Calu3 (cell line): Measurements from ENCODE around the gene CCKAR. TPM values are rescaled to one million over a fixed set of nuclear protein-coding genes. Genes with fewer than 3 reads are reported as not detected.

Experiments used
- BruUV-seq: library from RNA; stranded (reverse); fragments of 400-500 nt; replicated peaks from 2 replicates; lab custom pipeline; 2021; lab: Mats Ljungman, UMichigan
- CTCF ChIA-PET: fragments of 300-600 bp; sonication (Branson Sonifier 250); formaldehyde crosslinking; loops from one replicate; lab custom pipeline; 2022; ENCODE audit warnings: antibody characterized with exemption; lab: Charles Lee
- DNase-seq: peaks from one replicate; pipeline ENCODE4 v3.0.0; 2022
- H3K27ac Mint-ChIP-seq: one replicate; pipeline ENCODE4 v1.8.0; 2022; ENCODE audit warnings: mixed read lengths; ENCODE audit not compliant: unreplicated experiment
- H3K27me3 Mint-ChIP-seq: one replicate; pipeline ENCODE4 v1.8.0; 2022; ENCODE audit warnings: mixed read lengths; ENCODE audit not compliant: unreplicated experiment
- H3K36me3 Mint-ChIP-seq: one replicate; pipeline ENCODE4 v1.8.0; 2022; ENCODE audit warnings: mild to moderate bottlenecking, moderate library complexity, mixed read lengths; ENCODE audit not compliant: insufficient read depth, unreplicated experiment
- H3K4me1 Mint-ChIP-seq: one replicate; pipeline ENCODE4 v1.8.0; 2022; ENCODE audit warnings: mild to moderate bottlenecking, low read depth, mixed read lengths; ENCODE audit not compliant: unreplicated experiment
- H3K4me3 Mint-ChIP-seq: one replicate; pipeline ENCODE4 v1.8.0; 2022; ENCODE audit warnings: mild to moderate bottlenecking, low read depth, moderate library complexity, mixed read lengths; ENCODE audit not compliant: unreplicated experiment
- H3K9me3 Mint-ChIP-seq: one replicate; pipeline ENCODE4 v1.8.0; 2022; ENCODE audit warnings: low read depth, mixed read lengths; ENCODE audit not compliant: unreplicated experiment
- intact Hi-C: fragments of 100-400 bp; cut with micrococcal nuclease; formaldehyde crosslinking; loops from one replicate; pipeline ENCODE4 v1.10.0; 2022; ENCODE audit not compliant: unreplicated experiment
- total RNA-seq: library from RNA; stranded (reverse); gene quantifications from 2 replicates; pipeline ENCODE4 v1.2.3, GENCODE V29; 2022
- TF ChIP-seq, protein P1 (sequence below): fragments of 200-600 bp; IDR thresholded peaks from one replicate; pipeline ENCODE4 v1.8.0; 2022; ENCODE audit warnings: antibody characterized with exemption; ENCODE audit not compliant: unreplicated experiment

Gene CCKAR
- total RNA-seq, 1 experiment from 2014 or later, result not detected

DNA sequence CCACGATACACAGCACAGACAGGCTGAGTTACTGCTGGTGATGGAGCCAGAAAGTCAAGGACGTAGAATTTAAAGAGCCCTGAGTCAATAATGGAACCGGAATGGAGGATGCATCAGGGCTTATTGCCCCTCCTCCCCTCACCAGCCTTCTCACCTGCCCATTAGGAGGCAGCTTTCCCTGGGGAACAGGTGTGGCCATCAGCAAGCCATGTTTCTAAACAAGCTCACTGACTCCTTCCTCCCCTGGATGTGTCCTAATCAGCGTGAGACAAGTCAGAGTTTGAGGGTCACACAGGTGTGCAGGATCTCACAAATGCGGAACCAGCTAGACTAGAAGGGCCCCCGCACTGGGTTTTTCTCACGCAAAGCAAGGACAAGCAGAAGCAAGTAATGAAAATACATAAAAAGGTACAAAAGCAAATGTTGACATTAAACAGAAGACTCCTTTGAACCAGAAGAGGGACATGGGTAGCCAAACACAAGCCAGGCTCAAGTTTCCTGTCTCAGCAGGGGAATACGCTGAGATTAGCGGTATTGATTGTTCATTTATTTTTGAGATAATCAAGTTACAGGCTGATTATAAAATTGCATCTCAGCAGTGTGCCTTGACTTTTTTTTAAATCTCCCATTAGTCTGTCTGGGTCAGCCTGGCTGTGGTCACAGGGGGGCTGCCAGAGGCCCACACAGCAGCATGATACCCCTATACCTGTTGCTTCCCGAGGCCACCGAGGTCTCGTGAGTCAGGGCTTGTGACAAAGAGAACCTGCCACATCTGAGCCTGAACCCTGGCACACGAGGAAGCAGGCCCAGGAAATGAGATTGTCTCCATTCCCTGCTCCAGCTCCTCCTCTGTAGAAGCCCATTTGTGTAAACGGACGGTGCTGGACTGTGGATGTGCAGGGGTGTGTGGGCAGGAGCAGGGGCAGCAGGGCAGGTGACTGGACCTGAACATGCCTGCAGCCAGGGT, 37.4 kb downstream of the CCKAR start:
- Mint-ChIP-seq H3K27me3 (no peaks in the 10 kb centered on the region), H3K36me3 (no peaks in the 10 kb centered on the region), H3K4me1 (no peaks in the 10 kb centered on the region), H3K4me3 (no peak overlapping the region), H3K27ac (no peak overlapping the region), H3K9me3 (no peaks in the 10 kb centered on the region)
- intact Hi-C loops, result no loop called here
- no peak for DNase-seq
- TF ChIP-seq, protein P1, sequence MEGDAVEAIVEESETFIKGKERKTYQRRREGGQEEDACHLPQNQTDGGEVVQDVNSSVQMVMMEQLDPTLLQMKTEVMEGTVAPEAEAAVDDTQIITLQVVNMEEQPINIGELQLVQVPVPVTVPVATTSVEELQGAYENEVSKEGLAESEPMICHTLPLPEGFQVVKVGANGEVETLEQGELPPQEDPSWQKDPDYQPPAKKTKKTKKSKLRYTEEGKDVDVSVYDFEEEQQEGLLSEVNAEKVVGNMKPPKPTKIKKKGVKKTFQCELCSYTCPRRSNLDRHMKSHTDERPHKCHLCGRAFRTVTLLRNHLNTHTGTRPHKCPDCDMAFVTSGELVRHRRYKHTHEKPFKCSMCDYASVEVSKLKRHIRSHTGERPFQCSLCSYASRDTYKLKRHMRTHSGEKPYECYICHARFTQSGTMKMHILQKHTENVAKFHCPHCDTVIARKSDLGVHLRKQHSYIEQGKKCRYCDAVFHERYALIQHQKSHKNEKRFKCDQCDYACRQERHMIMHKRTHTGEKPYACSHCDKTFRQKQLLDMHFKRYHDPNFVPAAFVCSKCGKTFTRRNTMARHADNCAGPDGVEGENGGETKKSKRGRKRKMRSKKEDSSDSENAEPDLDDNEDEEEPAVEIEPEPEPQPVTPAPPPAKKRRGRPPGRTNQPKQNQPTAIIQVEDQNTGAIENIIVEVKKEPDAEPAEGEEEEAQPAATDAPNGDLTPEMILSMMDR, result no peak
- CTCF ChIA-PET, result interaction anchor here (0.7 kb wide), 1 partner anchor 459 kb away, joined by 5 read pairs; no protein-coding TSS in a partner anchor
- BruUV-seq, result no TSS peak

DNA sequence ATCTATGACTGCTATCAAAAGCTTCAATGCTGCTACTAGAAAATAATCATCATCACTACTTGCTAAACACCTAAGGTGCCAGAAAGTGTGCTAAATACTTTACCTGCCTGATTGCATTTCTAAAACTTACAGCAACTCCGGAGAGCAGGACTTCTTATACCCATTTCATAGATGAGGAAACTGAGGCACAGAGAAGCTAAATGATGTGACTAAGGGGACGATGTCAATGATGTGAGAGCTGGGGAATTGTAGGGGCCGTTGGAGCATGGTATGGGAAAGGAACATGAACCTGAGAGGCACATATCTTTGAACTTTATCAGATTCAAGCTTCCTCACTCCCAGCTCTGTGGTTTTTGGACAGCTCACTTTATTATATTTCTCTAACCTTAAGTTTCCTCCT, 38.7 kb downstream of the CCKAR start:
- no TSS peak for BruUV-seq
- no peak overlapping the region for H3K27ac Mint-ChIP-seq
- CTCF ChIA-PET, result no interaction called here
- no peaks in the 10 kb centered on the region for H3K36me3 Mint-ChIP-seq
- intact Hi-C loops, result no loop called here
- no peak overlapping the region for H3K4me3 Mint-ChIP-seq
- no peak for DNase-seq
- TF ChIP-seq, protein P1, result no peak
- H3K4me1 Mint-ChIP-seq, result no peaks in the 10 kb centered on the region
- H3K9me3 Mint-ChIP-seq, result no peaks in the 10 kb centered on the region
- no peaks in the 10 kb centered on the region for H3K27me3 Mint-ChIP-seq

DNA sequence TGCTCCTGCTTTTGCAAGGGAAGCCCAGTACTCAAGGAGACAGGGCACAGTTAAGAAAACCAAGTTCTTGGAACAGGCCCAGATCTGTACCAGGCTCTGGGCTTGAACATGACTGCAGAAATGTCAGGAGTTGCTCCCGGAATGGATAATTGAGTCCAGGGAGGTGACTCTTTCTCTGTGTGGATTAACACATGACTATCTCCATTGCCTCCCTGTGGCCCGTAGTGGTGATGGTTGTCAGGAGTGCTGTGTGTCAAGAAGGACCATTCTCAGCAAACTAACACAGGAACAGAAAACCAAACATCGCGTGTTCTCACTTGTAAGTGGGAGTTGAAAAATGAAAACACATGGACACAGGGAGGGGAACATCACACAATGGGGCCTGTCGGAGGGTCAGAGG, 39.9 kb downstream of the CCKAR start:
- intact Hi-C loops, result no loop called here
- H3K36me3 Mint-ChIP-seq, result no peaks in the 10 kb centered on the region
- H3K27me3 Mint-ChIP-seq, result no peaks in the 10 kb centered on the region

DNA sequence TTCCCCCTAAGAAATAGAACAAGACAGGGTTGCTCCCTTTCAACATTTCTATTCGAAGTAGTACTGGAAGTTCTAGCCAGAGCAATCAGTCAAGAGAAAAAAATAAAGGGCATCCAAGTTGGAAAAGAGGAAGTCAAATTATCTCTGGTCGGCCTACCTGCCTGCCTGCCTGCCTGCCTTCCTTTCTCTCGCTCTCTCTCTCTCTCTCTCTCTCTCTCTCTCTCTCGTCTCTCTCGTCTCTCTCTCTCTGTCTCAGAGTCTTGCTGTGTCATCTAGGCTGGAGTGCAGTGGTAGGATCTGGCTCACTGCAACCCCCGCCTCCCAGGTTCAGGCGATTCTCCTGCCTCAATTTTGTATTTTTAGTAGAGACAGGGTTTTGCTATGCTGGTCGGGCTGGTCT, 42.9 kb downstream of the CCKAR start:
- TF ChIP-seq, protein P1, result no peak
- CTCF ChIA-PET, result no interaction called here
- Mint-ChIP-seq H3K4me3 (no peak overlapping the region), H3K27ac (no peak overlapping the region), H3K27me3 (no peaks in the 10 kb centered on the region), H3K4me1 (no peaks in the 10 kb centered on the region), H3K36me3 (no peaks in the 10 kb centered on the region), H3K9me3 (peaks cover 3% of the 10 kb centered on the region)
- intact Hi-C loops, result no loop called here
- no TSS peak for BruUV-seq
- DNase-seq, result no peak

More for the DNA sequence above, 39.9 kb downstream of the CCKAR start:
- no peaks in the 10 kb centered on the region for H3K4me1 Mint-ChIP-seq
- no TSS peak for BruUV-seq
- no peak overlapping the region for H3K27ac Mint-ChIP-seq
- no peaks in the 10 kb centered on the region for H3K9me3 Mint-ChIP-seq
- H3K4me3 Mint-ChIP-seq, result no peak overlapping the region
- CTCF ChIA-PET, result no interaction called here
- TF ChIP-seq, protein P1, result no peak
- no peak for DNase-seq
